ENCODE results near the gene TSPAN15. TPM values are rescaled to one million over a fixed set of nuclear protein-coding genes. Genes with fewer than 3 reads are reported as not detected.

TSPAN15 gene
- total RNA-seq = 1 to 10 TPM; 6.6 to 7.7 TPM

DNA sequence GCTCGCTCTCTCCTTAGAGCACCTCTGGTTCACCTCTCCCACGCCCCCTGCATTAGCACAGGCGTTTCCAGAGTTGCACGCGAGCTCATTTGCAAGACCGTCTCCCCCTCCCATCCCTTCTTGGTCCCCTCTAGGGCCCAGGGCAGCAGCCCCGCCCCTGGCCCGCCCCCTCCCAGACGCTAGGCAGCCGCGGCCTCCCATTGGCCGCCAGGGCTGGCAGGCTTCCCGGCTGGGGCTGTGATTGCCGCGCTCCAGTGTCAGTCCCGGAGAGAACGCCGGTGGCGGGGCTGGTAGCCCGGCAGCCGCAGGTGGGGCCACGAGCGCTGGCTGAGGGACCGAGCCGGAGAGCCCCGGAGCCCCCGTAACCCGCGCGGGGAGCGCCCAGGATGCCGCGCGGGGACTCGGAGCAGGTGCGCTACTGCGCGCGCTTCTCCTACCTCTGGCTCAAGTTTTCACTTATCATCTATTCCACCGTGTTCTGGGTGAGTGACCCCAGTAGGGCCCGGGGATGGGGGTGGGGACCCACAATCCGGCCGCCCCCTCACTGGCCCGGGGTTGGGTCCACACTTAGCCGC, at the start of gene TSPAN15:
TSPAN15 (plus strand) TSS at position 257 of the 575 bp plus-strand sequence; CDS start at position 387, 130 bp downstream.
- Histone ChIP-seq H3K9me3 (no peaks in the 10 kb centered on the region), H3K27ac (peak within 1 kb of the TSS; percentile 46 to 80), H3K27me3 (no peaks in the 10 kb centered on the region), H3K4me1 (peaks cover 0 to 34% of the 10 kb centered on the region in 2 donors), H3K4me3 (peak within 1 kb of the TSS; percentile 55 to 85), H3K36me3 (no peaks in the 10 kb centered on the region)
- TF ChIP-seq, protein P1, sequence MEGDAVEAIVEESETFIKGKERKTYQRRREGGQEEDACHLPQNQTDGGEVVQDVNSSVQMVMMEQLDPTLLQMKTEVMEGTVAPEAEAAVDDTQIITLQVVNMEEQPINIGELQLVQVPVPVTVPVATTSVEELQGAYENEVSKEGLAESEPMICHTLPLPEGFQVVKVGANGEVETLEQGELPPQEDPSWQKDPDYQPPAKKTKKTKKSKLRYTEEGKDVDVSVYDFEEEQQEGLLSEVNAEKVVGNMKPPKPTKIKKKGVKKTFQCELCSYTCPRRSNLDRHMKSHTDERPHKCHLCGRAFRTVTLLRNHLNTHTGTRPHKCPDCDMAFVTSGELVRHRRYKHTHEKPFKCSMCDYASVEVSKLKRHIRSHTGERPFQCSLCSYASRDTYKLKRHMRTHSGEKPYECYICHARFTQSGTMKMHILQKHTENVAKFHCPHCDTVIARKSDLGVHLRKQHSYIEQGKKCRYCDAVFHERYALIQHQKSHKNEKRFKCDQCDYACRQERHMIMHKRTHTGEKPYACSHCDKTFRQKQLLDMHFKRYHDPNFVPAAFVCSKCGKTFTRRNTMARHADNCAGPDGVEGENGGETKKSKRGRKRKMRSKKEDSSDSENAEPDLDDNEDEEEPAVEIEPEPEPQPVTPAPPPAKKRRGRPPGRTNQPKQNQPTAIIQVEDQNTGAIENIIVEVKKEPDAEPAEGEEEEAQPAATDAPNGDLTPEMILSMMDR (IDR thresholded peaks at IDR 0.05) = no peak
- DNase-seq (ENCODE audit: low spot score) = peak; percentile 81

DNA sequence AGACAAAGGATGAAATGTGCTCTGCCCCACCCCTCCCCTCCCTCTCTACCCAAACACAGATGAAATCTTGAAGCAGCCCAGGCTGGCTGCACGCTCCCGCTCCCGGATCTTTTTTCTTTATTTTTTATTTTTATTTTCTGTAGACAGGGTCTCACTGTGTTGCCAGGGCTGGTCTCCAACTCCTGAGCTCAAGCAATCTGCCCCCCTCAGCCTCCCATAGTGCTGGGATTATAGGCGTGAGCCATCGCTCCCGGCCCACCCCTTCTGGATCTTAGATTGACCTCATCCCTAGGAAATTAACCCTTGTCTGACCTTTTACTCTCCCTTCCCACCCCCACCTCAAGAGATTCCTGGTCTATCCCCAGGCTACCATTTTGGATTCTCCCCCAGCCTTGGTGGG, 48.9 kb upstream of the TSPAN15 start:
- H3K27me3 ChIP-seq = no peaks in the 10 kb centered on the region
- TF ChIP-seq, protein P1 (IDR thresholded peaks at IDR 0.05) = no peak
- peaks cover 48% of the 10 kb centered on the region for H3K36me3 ChIP-seq
- DNase-seq (ENCODE audit: low spot score) = no peak
- no peak overlapping the region for H3K27ac ChIP-seq
- peaks cover 0 to 50% of the 10 kb centered on the region in 2 donors for H3K4me1 ChIP-seq
- no peak overlapping the region for H3K4me3 ChIP-seq
- H3K9me3 ChIP-seq = no peaks in the 10 kb centered on the region

DNA sequence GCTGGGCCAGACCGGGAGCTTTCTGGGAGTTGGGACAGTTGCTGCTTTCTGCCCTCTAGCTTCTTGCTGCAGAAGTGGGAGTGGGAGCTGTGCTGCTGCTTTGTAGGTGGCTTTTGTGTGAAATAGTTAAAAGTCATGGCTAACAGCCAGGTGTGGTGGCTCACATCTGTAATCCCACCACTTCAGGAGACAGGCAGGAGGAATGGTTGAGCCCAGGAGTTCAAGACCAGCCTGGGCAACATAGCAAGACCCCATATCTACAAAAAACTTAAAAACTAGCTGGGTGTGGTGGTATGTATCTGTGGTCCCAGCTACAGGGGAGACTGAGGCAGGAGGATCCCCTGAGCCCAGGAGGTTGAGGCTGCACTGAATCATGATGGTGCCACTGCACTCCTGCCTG, 48.2 kb upstream of the TSPAN15 start:
- DNase-seq (ENCODE audit: low spot score) = no peak
- Histone ChIP-seq H3K36me3 (peaks cover 41% of the 10 kb centered on the region), H3K4me1 (peaks cover 0 to 53% of the 10 kb centered on the region in 2 donors), H3K4me3 (no peak overlapping the region), H3K27ac (no peak overlapping the region), H3K9me3 (no peaks in the 10 kb centered on the region), H3K27me3 (no peaks in the 10 kb centered on the region)
- TF ChIP-seq, protein P1 (IDR thresholded peaks at IDR 0.05) = no peak

DNA sequence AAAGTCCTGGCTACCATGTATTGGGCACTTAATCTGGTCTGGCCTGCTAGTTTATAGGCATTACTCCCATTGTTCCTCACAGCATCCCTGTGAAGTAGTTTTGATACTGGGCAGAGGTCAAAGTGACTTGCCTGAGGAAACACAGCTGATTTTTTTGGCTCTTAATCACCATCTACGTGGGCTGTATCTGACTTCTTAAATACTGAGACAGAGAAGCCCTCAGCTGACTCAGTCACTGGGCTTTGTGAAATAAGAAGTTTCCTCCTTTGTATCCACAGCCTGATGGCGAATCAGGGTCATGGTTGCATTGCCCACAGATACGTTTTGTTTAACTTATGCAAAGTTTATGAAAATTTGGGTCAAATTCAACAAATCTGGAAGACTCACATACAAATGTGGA, 47.7 kb upstream of the TSPAN15 start:
- Histone ChIP-seq H3K27me3 (no peaks in the 10 kb centered on the region), H3K36me3 (peaks cover 37% of the 10 kb centered on the region), H3K4me3 (no peak overlapping the region), H3K9me3 (no peaks in the 10 kb centered on the region), H3K27ac (peak overlapping the region in 1 of 2 donors; percentile 28), H3K4me1 (peaks cover 0 to 53% of the 10 kb centered on the region in 2 donors)
- TF ChIP-seq, protein P1 (IDR thresholded peaks at IDR 0.05) = no peak
- DNase-seq (ENCODE audit: low spot score) = no peak

DNA sequence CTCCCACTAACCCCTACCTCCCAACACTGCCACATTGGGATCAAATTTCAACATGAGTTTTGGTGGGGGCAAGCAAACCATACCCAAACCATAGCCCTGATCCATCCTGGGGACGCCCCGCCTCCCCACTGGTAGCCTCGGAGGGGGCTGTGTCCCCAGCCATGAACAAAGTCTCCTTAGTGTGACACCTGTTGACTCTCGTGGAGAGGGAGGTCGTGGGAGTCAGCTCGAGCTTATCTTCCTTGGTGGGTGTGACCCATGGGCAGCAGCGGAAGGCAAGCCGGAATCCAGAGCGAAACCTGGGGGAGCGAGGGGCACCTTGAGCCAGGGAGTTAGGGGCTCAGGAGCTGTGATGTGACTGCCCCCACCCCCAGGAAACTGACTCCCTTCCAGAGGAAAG, 46.5 kb upstream of the TSPAN15 start:
- Histone ChIP-seq H3K9me3 (no peaks in the 10 kb centered on the region), H3K4me1 (peaks cover 0 to 51% of the 10 kb centered on the region in 2 donors), H3K4me3 (no peak overlapping the region), H3K27ac (peak overlapping the region; percentile 54 to 79), H3K27me3 (no peaks in the 10 kb centered on the region), H3K36me3 (peaks cover 24% of the 10 kb centered on the region)
- TF ChIP-seq, protein P1 (IDR thresholded peaks at IDR 0.05) = no peak
- DNase-seq (ENCODE audit: low spot score) = no peak

DNA sequence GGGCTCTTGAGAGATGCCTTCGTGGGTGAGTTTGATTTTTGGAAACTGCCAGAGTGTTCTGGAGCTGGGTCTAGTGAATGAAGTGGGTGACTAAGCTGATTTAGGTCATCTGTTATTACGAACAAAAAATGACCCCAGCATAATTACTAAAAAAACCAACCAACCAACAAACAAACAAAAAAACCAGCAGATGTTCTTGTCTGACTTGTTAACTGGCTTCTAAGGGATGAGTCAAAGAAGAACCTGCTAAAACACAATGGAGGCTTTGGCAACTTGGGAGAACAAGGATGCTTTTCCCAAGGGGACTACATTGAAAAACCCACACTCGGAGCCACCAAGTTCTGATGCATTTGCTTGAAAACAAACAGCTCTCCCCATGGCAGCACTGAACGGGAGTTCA, 46.0 kb upstream of the TSPAN15 start:
- no peak overlapping the region for H3K4me3 ChIP-seq
- peak overlapping the region; percentile 54 to 79 for H3K27ac ChIP-seq
- peaks cover 0 to 55% of the 10 kb centered on the region in 2 donors for H3K4me1 ChIP-seq
- no peaks in the 10 kb centered on the region for H3K9me3 ChIP-seq
- peaks cover 20% of the 10 kb centered on the region for H3K36me3 ChIP-seq
- TF ChIP-seq, protein P1 (IDR thresholded peaks at IDR 0.05) = no peak
- no peaks in the 10 kb centered on the region for H3K27me3 ChIP-seq
- no peak for DNase-seq (ENCODE audit: low spot score)

Data from right atrium auricular region (tissue), 2 donors.